SK-N-SH (cell line): Measurements from ENCODE around the gene SPSB3. TPM values are rescaled to one million over a fixed set of nuclear protein-coding genes. Genes with fewer than 3 reads are reported as not detected.

Experiments
- CTCF ChIA-PET: fragments of 300-600, 350-600 bp; formaldehyde crosslinking; extraction: SDS; loops from one replicate; lab custom pipeline; 2021; lab: Yijun Ruan, JAX
- POLR2A ChIA-PET: fragments of 350-600 bp; sonication (Branson Sonifier 250); formaldehyde crosslinking; extraction: SDS; loops from one replicate; lab custom pipeline; 2020; ENCODE audit warnings: antibody characterized with exemption, inconsistent platforms; lab: Yijun Ruan, JAX
- DNase-seq: peaks from one replicate; pipeline ENCODE4 v3.0.0; 2012
- H2AFZ ChIP-seq: fragments of 200-600 bp; sonication (generic); 2 replicates; pipeline ENCODE4 v1.8.1; 2016; ENCODE audit warnings: antibody characterized with exemption, mild to moderate bottlenecking, low read depth
- H3F3A ChIP-seq: fragments of 200-600 bp; sonication (generic); replicated peaks from 2 replicates; pipeline ENCODE3; 2016; ENCODE audit warnings: antibody characterized with exemption, mild to moderate bottlenecking; ENCODE audit not compliant: insufficient read depth
- H3K27ac ChIP-seq, 2 experiments: fragments of 200-500 bp in 1 of 2; fragments of 200-600 bp in 1 of 2; sonication (Bioruptor generic) in 1 of 2; sonication (generic), shearing (Covaris generic) in 1 of 2; 2 replicates each; pipeline versions ENCODE4 v1.5.1 to v1.6.1; 2014 to 2016; ENCODE audit warnings: low read depth in 2 of 2, inconsistent platforms in 1 of 2, low read length in 1 of 2, mild to moderate bottlenecking in 1 of 2, mixed read lengths in 1 of 2
- H3K27me3 ChIP-seq: fragments of 200-600 bp; sonication (generic), shearing (Covaris generic); 2 replicates; pipeline ENCODE4 v1.6.1; 2016; ENCODE audit warnings: mixed run types; ENCODE audit not compliant: insufficient read depth
- H3K36me3 ChIP-seq, 2 experiments: fragments of 200-500 bp in 1 of 2; fragments of 200-600 bp in 1 of 2; sonication (Bioruptor generic) in 1 of 2; sonication (generic) in 1 of 2; replicated peaks in 1 of 2; 2 replicates each; pipeline versions ENCODE3 to v1.5.1; 2014 to 2016; ENCODE audit warnings: low read length in 1 of 2, mild to moderate bottlenecking in 1 of 2; ENCODE audit not compliant: insufficient read depth in 2 of 2, control insufficient read depth in 1 of 2
- H3K4me1 ChIP-seq, 2 experiments: fragments of 200-500 bp in 1 of 2; fragments of 200-600 bp in 1 of 2; sonication (Bioruptor generic) in 1 of 2; sonication (generic), shearing (Covaris generic) in 1 of 2; 2 replicates each; pipeline versions ENCODE4 v1.5.1 to v1.6.1; 2014 to 2016; ENCODE audit warnings: low read depth in 1 of 2, low read length in 1 of 2, mixed run types in 1 of 2; ENCODE audit not compliant: insufficient read depth in 2 of 2, control insufficient read depth in 1 of 2
- H3K4me2 ChIP-seq: fragments of 200-600 bp; sonication (generic), shearing (Covaris generic); 2 replicates; pipeline ENCODE4 v1.6.1; 2017; ENCODE audit warnings: mixed run types
- H3K4me3 ChIP-seq, 2 experiments: fragments of 200-500 bp in 1 of 2; fragments of 200-600 bp in 1 of 2; sonication (Bioruptor generic) in 1 of 2; sonication (generic), shearing (Covaris generic) in 1 of 2; 2 replicates each; pipeline versions ENCODE4 v1.5.1 to v1.8.1; 2014 to 2016; ENCODE audit warnings: low read depth in 2 of 2, inconsistent platforms in 1 of 2, low read length in 1 of 2, mild to moderate bottlenecking in 1 of 2, mixed read lengths in 1 of 2, moderate library complexity in 1 of 2
- H3K79me2 ChIP-seq: fragments of 200-600 bp; sonication (generic); 2 replicates; pipeline ENCODE4 v1.8.1; 2017; ENCODE audit warnings: mild to moderate bottlenecking; ENCODE audit not compliant: insufficient read depth
- H3K9ac ChIP-seq: fragments of 200-600 bp; sonication (generic); 2 replicates; pipeline ENCODE4 v1.6.1; 2017; ENCODE audit warnings: mixed run types
- H3K9me2 ChIP-seq: fragments of 200-600 bp; sonication (generic); 2 replicates; pipeline ENCODE4 v1.6.1; 2017; ENCODE audit warnings: mixed run types
- H3K9me3 ChIP-seq: fragments of 200-600 bp; sonication (generic); 2 replicates; pipeline ENCODE4 v1.6.1; 2017; ENCODE audit warnings: mixed run types, mild to moderate bottlenecking, moderate library complexity
- H4K20me1 ChIP-seq: fragments of 200-600 bp; sonication (generic); 2 replicates; pipeline ENCODE4 v1.6.1; 2017; ENCODE audit warnings: mild to moderate bottlenecking, mixed run types; ENCODE audit not compliant: insufficient read depth
- CHD2 ChIP-seq: fragments of 150-350 bp; IDR thresholded peaks from 2 replicates; pipeline ENCODE4 v1.6.1; 2018; ENCODE audit warnings: low read length; ENCODE audit not compliant: partially characterized antibody
- EP300 ChIP-seq, 2 experiments: IDR thresholded peaks; 2 replicates each; pipeline versions ENCODE4 v1.4.0 to v1.6.1; 2012; ENCODE audit warnings: borderline replicate concordance in 1 of 2, low read depth in 1 of 2, low read length in 1 of 2
- FOSL2 ChIP-seq: IDR thresholded peaks from 2 replicates; pipeline ENCODE4 v1.4.0; 2012; ENCODE audit warnings: low read depth, mild to moderate bottlenecking, moderate library complexity, borderline replicate concordance
- FOXJ3 ChIP-seq: sonication (generic); formaldehyde crosslinking; IDR thresholded peaks from 2 replicates; pipeline ENCODE4 v1.5.1; 2020; ENCODE audit warnings: mild to moderate bottlenecking, missing genetic modification reagents
- JUND ChIP-seq: IDR thresholded peaks from 2 replicates; pipeline ENCODE4 v1.4.0; 2012
- MEF2A ChIP-seq: IDR thresholded peaks from 2 replicates; pipeline ENCODE4 v1.4.0; 2012; ENCODE audit warnings: low read depth, borderline replicate concordance
- MXI1 ChIP-seq: IDR thresholded peaks from 2 replicates; pipeline ENCODE4 v1.6.1; 2012; ENCODE audit warnings: mild to moderate bottlenecking, low read depth, low read length, improper control_type of control experiment
- NFIC ChIP-seq: IDR thresholded peaks from 2 replicates; pipeline ENCODE4 v1.4.0; 2012; ENCODE audit warnings: borderline replicate concordance
- RFX5 ChIP-seq: IDR thresholded peaks from 2 replicates; pipeline ENCODE4 v1.6.1; 2012; ENCODE audit warnings: mild to moderate bottlenecking, improper control_type of control experiment, low read length
- SIN3A ChIP-seq: IDR thresholded peaks from 2 replicates; pipeline ENCODE4 v1.6.1; 2012; ENCODE audit warnings: low read depth, mild to moderate bottlenecking, low read length, moderate library complexity, borderline replicate concordance
- SMC3 ChIP-seq: IDR thresholded peaks from 2 replicates; pipeline ENCODE4 v1.6.1; 2012; ENCODE audit warnings: low read depth, low read length, improper control_type of control experiment
- TAF1 ChIP-seq: IDR thresholded peaks from 2 replicates; pipeline ENCODE4 v1.6.1; 2012; ENCODE audit warnings: low read depth, mild to moderate bottlenecking, low read length, moderate library complexity, borderline replicate concordance
- TCF12 ChIP-seq: IDR thresholded peaks from 2 replicates; pipeline ENCODE4 v1.4.0; 2012
- TEAD4 ChIP-seq: IDR thresholded peaks from 2 replicates; pipeline ENCODE4 v1.4.0; 2012; ENCODE audit warnings: mild to moderate bottlenecking, borderline replicate concordance; ENCODE audit not compliant: insufficient read depth
- WGBS: methylation state at CpG from one replicate; pipeline ENCODE4 v1.1.6; 2017; ENCODE audit warnings: low lambda C conversion rate; 5-methylcytosine and 5-hydroxymethylcytosine counted together
- polyA plus RNA-seq, 3 experiments: library from polyadenylated mRNA; depleted of rRNA; stranded (reverse); fragments of >200 nt; gene quantifications; 2 replicates each; pipeline ENCODE4 v1.2.3, GENCODE V29; 2012
- TF ChIP-seq, protein P1 (sequence below): IDR thresholded peaks from 2 replicates; pipeline ENCODE4 v1.4.0; 2012; ENCODE audit warnings: low read depth, borderline replicate concordance
- TF ChIP-seq, protein P2 (sequence below): fragments of 150-350 bp; IDR thresholded peaks from 2 replicates; pipeline ENCODE4 v1.6.1; 2016; ENCODE audit warnings: mild to moderate bottlenecking, low read depth, low read length
- TF ChIP-seq, protein P3 (sequence below): IDR thresholded peaks from 2 replicates; pipeline ENCODE4 v1.4.0; 2012; ENCODE audit warnings: low read depth, borderline replicate concordance
- TF ChIP-seq, protein P4 (sequence below): fragments of 150-350 bp; IDR thresholded peaks from 2 replicates; pipeline ENCODE4 v1.6.1; 2017; ENCODE audit warnings: antibody characterized with exemption, low read length, low read depth, borderline replicate concordance

Gene SPSB3
- polyA plus RNA-seq, 1 of the 3 experiments (the other 2 are of a cell fraction), result 40.6 TPM

DNA sequence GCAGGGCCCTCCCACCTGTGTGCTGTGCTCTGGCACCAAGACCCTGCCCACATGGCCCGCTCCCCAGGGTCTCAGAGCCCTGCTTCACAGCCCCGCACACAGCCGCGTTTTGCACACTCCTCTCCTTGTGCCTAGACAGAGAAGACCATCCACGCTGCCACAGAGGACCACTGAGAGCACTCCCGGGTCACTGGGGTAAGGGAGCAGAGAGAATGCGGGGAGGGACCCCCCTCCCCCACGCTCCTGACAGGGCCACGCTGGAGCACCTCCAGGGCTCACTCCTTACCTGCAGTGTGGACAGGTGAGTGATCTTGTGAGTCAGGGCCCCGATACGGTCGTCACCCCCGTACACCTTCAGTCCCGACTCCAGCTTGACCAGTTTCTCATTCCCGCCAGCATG is 37.2 kb upstream of the SPSB3 start:
- POLR2A ChIA-PET, result interaction anchor here (0.7 kb wide), 1 partner anchor 12 kb away, joined by 3 read pairs; no protein-coding TSS in a partner anchor
- TF ChIP-seq FOXJ3 (CRISPR knock-in tag), result no peak
- no peak for TF ChIP-seq FOSL2
- TF ChIP-seq NFIC, result no peak
- TF ChIP-seq TCF12, result no peak
- TF ChIP-seq, protein P1, sequence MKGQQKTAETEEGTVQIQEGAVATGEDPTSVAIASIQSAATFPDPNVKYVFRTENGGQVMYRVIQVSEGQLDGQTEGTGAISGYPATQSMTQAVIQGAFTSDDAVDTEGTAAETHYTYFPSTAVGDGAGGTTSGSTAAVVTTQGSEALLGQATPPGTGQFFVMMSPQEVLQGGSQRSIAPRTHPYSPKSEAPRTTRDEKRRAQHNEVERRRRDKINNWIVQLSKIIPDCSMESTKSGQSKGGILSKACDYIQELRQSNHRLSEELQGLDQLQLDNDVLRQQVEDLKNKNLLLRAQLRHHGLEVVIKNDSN, result no peak
- TF ChIP-seq, protein P2, sequence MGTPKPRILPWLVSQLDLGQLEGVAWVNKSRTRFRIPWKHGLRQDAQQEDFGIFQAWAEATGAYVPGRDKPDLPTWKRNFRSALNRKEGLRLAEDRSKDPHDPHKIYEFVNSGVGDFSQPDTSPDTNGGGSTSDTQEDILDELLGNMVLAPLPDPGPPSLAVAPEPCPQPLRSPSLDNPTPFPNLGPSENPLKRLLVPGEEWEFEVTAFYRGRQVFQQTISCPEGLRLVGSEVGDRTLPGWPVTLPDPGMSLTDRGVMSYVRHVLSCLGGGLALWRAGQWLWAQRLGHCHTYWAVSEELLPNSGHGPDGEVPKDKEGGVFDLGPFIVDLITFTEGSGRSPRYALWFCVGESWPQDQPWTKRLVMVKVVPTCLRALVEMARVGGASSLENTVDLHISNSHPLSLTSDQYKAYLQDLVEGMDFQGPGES, result no peak
- no peak for TF ChIP-seq MEF2A
- TF ChIP-seq TAF1, result no peak
- no peak for TF ChIP-seq SIN3A
- TF ChIP-seq RFX5, result no peak
- TF ChIP-seq EP300 (IDR thresholded peaks at IDR 0.05; ENCODE audit: borderline replicate concordance in 1 of 2, low read depth in 1 of 2, low read length in 1 of 2), result no peak
- TF ChIP-seq, protein P3, sequence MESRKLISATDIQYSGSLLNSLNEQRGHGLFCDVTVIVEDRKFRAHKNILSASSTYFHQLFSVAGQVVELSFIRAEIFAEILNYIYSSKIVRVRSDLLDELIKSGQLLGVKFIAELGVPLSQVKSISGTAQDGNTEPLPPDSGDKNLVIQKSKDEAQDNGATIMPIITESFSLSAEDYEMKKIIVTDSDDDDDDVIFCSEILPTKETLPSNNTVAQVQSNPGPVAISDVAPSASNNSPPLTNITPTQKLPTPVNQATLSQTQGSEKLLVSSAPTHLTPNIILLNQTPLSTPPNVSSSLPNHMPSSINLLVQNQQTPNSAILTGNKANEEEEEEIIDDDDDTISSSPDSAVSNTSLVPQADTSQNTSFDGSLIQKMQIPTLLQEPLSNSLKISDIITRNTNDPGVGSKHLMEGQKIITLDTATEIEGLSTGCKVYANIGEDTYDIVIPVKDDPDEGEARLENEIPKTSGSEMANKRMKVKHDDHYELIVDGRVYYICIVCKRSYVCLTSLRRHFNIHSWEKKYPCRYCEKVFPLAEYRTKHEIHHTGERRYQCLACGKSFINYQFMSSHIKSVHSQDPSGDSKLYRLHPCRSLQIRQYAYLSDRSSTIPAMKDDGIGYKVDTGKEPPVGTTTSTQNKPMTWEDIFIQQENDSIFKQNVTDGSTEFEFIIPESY, result no peak
- TF ChIP-seq CHD2, result no peak
- no peak for TF ChIP-seq SMC3
- TF ChIP-seq JUND, result no peak
- no peak for TF ChIP-seq TEAD4
- TF ChIP-seq MXI1, result no peak
- TF ChIP-seq, protein P4, sequence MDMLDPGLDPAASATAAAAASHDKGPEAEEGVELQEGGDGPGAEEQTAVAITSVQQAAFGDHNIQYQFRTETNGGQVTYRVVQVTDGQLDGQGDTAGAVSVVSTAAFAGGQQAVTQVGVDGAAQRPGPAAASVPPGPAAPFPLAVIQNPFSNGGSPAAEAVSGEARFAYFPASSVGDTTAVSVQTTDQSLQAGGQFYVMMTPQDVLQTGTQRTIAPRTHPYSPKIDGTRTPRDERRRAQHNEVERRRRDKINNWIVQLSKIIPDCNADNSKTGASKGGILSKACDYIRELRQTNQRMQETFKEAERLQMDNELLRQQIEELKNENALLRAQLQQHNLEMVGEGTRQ, result no peak
- WGBS, result 100% methylated on average over 8 of the region's 15 CpGs

More for the DNA sequence above, 37.2 kb upstream of the SPSB3 start:
- CTCF ChIA-PET, result no interaction called here
- H4K20me1 ChIP-seq, result no peaks in the 10 kb centered on the region
- peaks cover 16% of the 10 kb centered on the region; the same call in 1 of the 2 replicates for H3K79me2 ChIP-seq
- H3F3A ChIP-seq, result no peaks in the 10 kb centered on the region
- no peaks in the 10 kb centered on the region for H3K4me1 ChIP-seq
- H3K4me2 ChIP-seq, result no peak overlapping the region
- DNase-seq, result no peak
- H3K27ac ChIP-seq, result no peak overlapping the region
- H3K9me2 ChIP-seq, result no peaks in the 10 kb centered on the region
- no peaks in the 10 kb centered on the region for H3K9me3 ChIP-seq
- H3K27me3 ChIP-seq, result no peaks in the 10 kb centered on the region
- H3K9ac ChIP-seq, result no peak overlapping the region
- no peak overlapping the region for H2AFZ ChIP-seq
- no peak overlapping the region for H3K4me3 ChIP-seq
- peaks cover 0 to 15% of the 10 kb centered on the region in 2 experiments for H3K36me3 ChIP-seq
